DMS 273 (cell line): ENCODE measurements around the gene PARD3B.

Experiments used
- DNase-seq: peaks from one replicate; lab custom pipeline; 2025; ENCODE audit not compliant: unreplicated experiment; lab: John Stamatoyannopoulos, UW

PARD3B gene

DNA sequence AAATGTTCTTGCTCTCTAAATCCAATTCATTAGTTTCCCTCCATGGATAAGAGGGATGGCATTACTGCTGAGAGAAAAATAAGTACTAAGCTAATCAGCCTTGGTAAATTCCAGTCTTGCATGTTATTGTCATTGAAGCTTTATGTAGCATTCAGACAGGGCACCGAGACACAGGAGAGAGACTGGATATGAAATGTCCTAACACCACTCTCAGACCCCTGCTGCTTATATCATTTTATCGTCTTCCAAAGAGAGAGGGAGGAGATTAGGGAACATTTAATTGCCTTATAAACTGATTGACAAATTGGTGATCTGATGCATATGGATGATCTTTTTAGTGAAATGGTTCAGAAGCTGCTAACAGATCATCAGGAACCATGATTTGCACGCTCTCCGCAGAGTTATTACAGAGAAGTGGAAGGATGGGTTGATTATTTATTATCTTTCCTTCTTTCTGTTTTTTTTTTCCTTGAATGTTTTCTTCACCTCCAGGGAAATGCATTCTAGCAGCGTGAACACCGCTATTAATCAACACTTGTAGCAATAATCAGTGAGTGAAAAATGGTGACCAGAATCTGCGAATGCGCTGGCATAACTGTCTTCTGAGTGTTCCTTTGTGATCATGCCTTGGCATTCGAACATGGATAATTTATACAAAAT, 986.3 kb downstream of the PARD3B start:
- DNase-seq = no peak

DNA sequence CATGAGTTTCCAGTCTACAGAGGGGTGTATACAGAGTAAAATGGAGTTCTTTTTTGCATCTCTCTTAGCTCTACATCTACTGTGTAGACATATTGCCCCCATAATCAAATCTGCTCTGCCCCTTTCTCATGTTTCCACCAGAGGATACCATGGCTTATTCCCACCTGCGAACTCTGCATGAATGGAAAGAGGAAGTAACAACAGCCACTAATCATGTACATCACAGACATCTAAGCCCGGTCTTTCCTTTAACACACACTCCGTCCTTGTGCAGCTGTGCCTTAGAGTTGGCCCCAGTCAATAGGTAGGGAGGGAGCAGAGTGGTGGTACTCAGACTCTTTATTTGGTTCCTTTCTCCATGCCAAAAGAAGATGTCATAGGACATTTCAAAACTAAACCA, 989.7 kb downstream of the PARD3B start:
- DNase-seq = no peak

DNA sequence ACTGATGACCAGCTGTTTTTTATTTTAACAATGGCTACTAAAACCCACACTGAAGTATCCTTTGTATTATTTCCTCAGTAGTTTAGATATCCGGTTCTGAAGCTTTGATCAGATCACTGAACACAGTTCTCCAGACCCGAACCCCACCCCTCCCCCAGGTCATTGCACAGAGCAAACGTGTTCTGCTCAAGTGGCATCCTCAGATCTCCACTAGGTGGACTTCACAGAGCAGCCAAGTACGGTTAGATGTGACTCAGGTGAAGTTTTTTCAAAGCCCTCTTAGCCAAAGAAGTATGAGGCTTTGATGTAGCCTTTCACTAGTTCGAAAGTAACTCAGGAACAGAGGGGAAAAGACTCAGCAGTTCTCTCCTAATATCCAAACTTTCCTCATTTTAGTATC, 994.3 kb downstream of the PARD3B start:
- DNase-seq = peak; percentile 12

DNA sequence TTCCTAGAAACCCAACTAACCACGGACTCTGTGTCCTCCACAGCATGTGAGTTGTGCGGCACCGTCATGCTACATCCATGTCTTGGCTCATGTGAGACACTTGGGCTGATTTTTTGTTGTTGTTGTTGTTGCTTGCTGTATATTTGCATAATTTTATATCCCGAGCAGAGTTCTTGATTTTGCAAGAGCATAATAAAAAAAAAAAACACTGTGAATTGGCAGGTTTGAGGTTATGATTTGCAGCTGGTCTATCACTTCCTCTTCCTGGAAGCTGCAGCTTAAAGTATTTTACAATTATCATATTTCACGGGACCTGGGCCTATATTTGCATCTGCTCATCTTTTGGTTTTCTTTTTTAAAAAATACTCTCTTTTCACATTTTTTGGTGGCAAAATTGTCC, 994.8 kb downstream of the PARD3B start:
- no peak for DNase-seq

DNA sequence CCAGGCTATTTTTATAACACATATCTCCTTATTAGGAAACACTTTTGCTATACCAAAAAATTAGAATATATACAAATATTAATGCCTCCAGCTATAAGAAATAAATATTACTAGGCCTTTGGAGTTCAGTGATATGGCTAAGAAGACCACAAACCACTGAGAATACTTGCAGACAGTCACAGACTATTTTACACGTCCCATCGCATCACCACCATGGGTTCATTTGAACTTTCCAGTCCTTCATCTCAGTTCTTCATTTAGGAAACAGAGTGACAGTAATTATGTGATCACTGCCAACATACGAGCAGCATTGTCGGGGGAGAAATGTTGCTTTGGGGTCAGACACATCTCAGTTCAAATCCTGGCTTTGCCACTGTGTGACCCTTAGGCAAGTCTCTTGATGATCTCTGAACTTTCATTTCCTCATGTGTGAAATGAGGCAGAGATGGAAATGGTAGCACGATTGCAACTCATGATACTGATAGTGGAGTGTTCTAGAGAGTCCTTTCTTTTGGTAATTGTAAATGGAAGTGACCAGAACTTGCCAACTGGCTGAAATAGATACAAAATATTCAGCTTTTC, 998.1 kb downstream of the PARD3B start:
- no peak for DNase-seq

DNA sequence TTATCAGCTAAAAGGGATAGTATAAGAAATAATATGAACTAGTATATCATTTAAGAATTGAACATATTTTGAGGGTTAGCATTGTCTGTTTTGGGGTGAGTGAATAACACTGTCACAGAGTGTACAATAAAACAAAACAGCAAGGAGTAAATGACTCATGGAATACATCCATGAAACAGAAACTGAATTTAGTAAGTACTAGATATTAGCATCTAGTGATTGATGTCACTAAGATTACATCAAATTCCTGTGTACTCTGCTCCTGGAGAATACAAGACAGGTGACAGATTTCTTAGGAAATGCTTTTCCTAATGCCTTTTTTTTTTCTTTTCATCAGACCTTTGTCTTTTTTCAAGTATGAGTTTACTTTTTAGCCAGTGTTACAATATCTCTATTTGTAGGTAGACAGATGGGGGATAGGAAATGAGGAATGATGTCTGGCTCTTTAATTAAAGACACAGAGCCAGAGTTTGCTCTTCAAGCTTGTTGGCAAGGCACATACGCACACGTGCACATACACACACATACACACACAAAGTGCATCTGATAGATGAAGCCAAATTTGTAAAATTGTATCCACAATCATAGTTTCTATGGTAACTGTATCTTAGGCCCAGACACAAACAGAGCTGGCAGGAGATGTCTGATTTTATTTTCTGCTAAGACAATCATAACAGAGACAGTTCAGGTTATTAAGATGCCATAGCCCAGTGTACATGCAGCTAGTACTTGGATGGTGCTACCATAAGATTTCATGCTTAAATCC, 998.8 kb downstream of the PARD3B start:
- no peak for DNase-seq

DNA sequence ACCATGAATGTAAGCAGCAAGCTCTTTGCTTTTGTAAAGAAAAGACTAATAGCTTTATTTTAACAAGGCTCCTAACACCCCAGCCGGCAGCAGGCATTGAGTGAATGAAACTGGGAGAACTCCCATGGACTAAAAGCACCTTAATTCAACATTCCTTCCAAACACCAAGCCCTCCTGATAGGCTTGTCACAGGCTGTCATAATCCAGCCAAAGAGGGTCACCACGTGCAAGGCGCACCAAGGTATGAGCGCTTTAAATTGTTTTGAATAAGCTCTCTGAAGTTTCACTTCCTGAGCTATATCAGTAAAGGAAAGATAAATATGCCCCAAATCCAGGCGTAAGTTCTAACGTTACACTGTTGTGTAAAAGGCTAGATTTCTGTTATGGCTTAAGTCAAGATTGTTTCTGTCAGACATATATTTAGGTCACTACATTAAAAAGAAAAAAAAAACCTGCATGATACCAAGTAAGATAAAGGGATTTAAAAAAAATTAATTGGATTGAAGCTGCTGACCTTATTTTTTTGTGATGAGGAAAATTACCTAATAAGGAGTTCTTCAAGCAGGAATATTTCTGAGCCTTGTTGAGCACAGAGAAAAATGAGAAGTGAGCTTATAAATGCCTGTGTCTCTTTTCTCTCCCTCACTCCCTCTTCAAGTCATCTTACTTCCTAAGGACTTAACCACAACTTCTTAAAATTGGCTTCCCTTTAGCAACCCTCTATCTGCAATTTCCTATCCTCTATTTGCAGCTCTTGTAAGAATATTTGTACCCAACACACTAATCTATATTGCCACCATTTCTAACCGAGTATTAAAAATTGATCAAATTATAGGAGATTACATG, 1000.9 kb downstream of the PARD3B start:
- DNase-seq = no peak

DNA sequence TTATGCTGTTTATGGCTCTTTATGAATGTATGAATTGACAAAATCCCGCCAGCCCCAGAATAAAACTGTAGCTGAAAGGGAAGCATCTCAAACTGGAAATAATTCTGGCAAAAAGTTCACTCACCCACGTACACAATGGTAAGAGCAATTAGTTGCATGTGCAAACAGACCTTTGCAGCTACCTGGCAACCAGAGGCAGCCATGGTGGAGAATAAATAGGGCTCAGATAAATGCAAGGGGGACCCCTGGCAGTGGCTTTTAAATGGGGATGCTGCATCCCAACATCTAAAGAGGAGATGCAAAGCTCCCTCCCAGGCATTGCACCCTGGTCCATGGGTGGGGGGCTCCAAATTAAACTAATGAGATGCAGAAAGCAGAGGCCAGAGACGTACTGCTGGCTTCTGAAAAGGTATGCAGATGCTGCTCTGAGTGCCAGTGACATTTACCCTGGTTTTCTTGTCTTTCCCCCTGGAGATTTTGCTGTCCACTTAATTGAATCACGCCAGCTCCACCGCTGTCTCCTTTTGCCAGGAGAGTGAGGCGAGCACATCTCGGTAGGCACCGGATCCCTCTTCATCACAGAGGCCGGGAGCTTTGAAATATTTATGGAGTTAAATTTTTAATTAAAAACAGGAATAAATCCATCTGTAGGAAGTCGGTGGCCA, 1010.4 kb downstream of the PARD3B start:
- no peak for DNase-seq

DNA sequence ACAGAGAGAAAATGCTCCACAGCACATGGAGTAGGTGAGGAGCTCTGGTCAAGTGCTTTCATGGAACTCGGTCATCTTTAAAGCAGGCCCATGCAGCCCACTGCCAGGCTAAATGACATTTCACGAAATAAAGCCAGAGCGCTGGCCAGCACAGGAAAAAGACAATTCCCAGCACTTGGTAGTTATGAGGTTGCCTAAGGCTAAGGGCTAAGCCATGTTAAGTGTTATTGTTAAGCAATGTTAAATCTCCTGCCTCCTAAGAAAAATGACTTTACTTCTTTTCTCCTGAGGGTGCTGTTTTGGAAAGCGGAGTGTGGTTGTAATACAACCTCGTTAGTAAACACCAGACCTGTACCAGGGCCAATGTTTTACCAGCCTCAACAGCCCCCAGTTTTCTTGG, 1011.1 kb downstream of the PARD3B start:
- DNase-seq = no peak

DNA sequence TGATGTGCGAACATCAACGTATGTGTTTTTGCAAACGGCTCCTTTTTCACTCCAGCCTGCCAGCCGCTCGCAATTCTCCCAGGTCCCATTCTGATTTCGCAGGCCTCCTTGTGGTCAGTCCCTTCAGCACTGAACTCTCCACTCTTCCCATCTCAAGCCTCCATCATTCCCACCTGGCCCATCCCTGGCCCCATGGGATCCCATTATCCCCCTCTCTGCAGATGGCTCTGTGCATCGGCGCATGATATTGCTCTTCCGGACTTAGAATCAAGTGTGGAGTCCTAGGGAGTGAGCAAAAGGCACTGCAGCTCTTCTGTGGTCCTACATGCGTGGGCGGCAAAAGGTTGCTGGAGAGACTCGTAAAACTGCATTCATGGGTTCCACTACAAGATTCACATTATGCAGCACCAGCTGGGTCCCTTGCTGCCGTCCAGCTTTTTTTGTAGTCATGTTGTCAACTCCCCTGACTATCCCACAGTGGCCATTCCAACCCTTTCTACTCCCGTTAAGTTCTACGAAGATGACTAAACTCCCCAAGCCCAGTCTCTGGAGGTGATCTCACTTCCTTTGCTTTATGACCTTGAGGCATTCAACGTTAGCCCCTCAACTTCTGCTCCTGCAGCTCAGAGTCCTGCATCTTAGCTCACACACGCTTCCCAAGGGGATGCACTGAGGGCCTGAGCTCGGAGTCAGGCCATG, 1011.7 kb downstream of the PARD3B start:
- peak; percentile 7 for DNase-seq

DNA sequence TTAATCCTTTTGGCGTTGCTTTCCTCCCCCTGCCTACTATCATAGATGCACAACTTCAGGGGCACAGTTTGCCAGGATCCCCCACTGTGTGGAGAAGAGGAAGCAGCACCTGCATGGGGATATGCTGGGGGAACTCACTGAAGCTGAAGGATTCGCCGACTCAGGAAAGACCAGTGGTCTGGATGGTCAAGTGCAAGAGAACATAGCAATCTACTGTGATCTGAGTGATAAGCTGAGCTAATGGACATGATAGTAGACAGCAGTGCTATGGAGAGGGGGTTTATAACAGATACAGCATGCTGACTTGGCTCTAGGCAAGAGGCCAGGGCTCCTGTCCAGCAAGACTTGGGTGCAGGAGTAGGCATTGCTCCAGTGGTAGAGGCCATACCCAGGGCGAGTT, 1012.6 kb downstream of the PARD3B start:
- DNase-seq = no peak

DNA sequence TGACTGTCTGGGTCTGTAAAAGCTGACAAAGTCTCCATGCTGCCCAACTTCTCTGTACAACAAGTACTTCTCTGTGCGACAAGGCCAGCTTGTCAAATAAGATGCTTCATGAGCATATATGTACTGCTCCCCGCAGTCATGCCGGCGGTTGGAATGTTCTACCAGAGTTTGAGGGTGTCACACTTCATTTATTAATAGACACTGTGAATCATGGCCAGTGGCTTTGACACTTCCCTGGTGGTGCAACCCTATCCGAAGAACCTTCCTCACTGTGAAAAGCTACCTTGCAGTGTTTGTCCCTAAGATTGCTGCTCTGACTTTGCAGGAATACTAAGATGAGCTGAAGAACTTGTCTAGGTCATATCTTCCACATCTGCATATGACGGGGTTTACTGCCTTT, 1016.2 kb downstream of the PARD3B start:
- DNase-seq = no peak

DNA sequence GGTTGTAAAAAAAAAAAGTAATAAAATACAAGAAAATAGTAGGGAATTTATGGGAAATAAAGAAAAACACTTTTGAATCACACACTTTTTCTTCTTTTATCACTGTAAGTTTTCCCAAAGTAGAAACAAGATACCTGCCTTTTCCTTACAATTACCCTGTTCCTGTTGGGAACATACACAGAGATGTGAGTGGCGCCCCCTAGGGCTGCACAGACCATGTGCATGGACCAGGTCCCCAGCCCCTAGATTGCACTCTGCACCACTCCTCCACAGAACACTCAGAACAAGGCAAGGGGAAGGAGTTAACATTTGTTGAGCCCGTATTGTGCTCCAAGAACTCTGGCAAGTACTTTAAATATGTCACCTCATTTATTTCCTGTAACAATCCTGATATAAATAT, 1018.4 kb downstream of the PARD3B start:
- peak; percentile 47 for DNase-seq

DNA sequence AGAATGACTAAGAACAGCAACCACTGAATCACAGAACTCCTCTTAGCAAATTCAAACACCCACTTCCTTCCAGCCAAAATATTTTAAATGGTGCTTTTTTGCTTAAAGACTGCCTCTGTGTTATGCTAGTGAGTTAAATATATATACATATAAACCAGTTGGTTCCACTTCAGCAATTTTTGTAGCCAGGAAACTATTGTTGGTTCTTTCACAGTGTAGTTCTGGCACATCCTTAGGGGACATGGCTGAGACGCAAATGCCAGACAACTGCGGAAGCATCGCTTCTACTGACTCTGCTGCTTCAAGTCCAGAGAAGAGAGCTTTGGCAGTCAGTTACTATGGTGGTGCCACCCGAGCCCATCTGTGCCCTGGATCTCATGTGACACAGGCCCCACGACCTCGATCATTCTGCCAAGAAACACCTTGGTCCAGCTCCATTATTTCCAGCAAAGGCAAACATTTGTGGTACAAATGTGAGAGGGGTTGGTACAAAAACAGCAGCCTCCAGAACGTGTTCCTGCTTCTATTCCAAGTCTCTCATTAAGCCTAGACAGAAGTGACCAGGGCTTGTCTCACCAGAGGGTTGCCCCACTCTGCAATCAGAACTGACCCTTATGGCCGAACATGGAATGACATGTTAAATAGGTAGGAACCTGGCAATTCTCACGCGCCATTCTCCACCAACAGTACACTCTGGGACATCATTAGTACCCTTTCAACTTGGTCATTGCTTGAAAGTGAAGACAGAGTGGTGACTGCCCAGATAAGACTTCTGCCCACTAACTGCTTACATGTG, 1019.3 kb downstream of the PARD3B start:
- DNase-seq = peak; percentile 5

DNA sequence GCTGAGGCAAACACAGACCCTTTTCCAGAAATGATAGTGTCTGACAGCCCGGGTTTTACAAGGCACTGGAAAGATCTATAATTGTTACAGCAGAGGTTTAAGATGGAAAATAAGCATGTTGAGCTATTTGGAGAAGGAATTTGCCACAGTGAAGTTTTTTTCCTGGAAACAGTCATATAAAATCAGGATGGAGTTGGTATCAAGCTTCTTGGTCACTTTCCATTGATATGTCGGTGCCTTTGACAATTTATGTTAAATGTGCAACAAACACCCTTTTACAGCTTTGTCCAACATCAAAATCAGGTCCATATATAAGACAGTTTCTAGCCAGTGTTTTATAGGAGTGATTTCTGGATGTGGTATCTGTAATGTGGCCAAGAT, 1019.9 kb downstream of the PARD3B start:
- DNase-seq = no peak

DNA sequence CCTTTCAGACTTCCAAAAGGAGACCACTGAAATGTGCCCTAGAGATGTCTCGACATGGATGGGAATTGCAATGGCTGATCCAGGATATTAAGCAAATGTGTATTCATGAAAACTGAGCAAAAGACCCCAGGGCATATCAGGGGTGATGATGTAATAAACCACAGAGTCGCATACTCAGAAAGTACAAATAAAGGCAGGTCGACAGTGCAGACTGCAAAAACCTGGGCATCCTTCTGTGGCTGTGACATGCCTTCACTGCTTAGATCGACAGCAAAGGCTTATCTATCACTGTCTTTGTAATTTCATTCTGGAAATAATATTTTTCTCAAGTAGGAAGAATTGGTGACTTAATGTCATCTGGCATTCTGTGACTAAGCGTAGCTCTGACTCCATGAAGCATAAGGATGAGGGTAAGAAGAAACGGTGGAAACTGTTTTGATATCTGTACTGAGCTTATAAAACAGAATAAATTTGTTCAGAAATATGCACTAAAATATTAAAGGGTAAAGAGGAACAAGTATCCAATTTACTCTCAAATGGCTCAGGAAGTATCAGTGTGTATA, 1021.4 kb downstream of the PARD3B start:
- DNase-seq = no peak

DNA sequence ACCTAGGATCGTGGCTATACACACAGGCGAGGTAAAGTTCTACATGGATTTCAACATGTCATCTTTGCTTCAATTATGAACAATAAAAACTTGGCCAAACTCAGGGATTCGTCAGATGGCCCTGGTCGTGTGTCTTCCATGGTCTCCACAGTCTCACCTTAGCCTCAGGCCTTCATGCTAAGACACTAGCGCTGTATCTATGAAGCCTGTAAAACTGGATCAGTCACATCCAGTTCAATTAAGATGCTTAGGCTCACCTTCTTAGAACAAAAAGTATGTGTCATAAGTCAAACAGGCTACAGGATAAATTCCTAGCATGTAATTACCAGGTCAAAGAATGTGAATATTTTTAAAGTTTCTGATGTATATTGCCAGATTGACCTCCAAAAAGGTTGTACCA, 1023.3 kb downstream of the PARD3B start:
- DNase-seq = no peak

DNA sequence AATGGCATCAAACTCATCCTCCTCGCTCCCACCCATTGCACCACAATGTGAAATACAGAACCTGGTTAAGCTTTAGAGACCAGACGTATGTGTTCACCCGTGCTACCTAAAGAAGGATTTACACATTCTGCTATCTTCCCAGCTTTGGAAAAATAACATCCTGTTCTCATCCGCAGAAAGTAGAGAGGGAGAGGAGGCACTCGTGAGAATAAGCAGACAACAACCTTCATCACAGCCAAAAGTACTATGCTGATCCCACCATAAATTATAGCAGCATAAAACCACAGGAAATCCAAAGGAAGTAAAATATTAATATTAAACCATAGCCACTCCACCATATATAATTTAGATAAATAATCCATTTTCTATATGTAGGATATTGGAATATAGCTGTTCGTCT, 1025.4 kb downstream of the PARD3B start:
- DNase-seq = no peak

DNA sequence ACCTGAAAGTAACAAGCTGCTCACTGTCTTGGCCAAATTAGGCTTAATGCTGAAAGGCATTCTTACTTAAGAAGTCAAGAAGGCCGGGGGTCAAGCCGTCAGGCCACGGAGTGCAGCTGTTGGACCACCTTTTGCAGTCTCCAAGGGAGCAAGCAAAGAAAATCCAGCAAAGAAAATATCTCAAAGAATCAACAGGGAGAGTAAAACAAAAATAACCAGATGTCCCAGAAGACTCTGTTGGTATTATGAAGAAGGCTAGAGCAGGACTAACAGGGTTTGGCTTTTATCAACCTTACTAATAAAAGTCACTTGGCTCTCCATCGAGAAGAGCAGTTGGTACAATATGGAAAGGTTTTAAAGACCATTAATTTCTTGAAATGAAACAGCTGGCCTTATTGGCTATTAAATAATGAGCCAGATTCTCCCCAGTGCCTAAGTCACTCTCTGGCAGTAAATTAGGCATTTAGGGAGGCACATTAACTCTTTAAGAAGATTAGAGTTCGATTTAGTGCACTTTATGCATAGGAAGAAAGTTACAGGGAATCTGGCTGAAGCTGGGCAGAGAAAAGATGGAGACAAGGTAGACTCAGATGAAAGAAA, 1026.2 kb downstream of the PARD3B start:
- peak; percentile 25 for DNase-seq
